B cell (primary cell): ENCODE results near the gene TRERF1.

Source experiments
- EZH2 ChIP-seq: IDR thresholded peaks from 2 replicates; pipeline ENCODE4 v1.6.1; 2012; ENCODE audit warnings: borderline replicate concordance, low read depth, mild to moderate bottlenecking, moderate library complexity, low read length; ENCODE audit not compliant: insufficient read depth, poor library complexity, severe bottlenecking
- TF ChIP-seq, protein P1 (sequence below): fragments of 200-600 bp; IDR thresholded peaks from one replicate; pipeline ENCODE4 v1.8.0; 2022; ENCODE audit warnings: antibody characterized with exemption, mild to moderate bottlenecking

DNA sequence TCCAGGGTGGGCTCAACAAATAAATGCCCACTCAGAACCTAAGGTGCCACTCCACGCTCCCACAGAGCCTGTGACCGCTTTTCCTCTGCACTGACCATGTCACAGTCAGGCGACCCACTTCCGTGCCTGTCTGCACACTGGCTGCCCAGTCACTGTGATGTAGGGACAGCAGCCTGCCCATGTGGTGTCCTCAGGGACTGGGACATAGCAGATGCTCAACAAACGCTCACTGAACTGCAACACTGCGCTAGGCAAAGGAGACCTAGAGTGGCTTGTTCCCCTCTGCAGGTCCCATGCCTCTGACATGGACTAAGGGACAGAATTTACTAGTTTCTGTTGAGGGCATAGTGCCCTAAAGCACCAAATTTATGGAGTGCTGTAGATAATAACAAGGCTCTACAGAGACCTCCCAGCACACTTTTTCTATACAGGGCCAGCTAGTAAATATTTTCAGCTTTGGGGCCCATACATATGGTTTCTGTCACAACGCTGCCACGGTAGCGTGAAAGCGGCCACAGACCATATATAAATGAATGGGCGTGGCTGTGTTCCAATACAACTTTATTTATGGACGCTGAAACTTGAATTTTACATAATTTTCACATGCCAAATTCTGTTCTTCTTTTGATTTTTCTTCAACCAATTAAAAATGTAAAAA, 176.2 kb downstream of the TRERF1 start:
- TF ChIP-seq, protein P1, sequence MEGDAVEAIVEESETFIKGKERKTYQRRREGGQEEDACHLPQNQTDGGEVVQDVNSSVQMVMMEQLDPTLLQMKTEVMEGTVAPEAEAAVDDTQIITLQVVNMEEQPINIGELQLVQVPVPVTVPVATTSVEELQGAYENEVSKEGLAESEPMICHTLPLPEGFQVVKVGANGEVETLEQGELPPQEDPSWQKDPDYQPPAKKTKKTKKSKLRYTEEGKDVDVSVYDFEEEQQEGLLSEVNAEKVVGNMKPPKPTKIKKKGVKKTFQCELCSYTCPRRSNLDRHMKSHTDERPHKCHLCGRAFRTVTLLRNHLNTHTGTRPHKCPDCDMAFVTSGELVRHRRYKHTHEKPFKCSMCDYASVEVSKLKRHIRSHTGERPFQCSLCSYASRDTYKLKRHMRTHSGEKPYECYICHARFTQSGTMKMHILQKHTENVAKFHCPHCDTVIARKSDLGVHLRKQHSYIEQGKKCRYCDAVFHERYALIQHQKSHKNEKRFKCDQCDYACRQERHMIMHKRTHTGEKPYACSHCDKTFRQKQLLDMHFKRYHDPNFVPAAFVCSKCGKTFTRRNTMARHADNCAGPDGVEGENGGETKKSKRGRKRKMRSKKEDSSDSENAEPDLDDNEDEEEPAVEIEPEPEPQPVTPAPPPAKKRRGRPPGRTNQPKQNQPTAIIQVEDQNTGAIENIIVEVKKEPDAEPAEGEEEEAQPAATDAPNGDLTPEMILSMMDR: no peak
- TF ChIP-seq EZH2: no peak
